Prostate gland (tissue), 2 donors: ENCODE measurements around the gene MBNL1. TPM values are rescaled to one million over a fixed set of nuclear protein-coding genes. Genes with fewer than 3 reads are reported as not detected.

ENCODE experiments used
- DNase-seq: peaks from one replicate; pipeline ENCODE4 v3.0.0-alpha.2; 2019; ENCODE audit warnings: low spot score
- H3K27ac ChIP-seq, 2 donors: fragments of 200-600 bp; sonication (generic); 2 replicates each; pipeline ENCODE4 v1.5.1; 2017 to 2019
- H3K27me3 ChIP-seq: fragments of 200-600 bp; sonication (generic); replicated peaks from 2 replicates; pipeline ENCODE4 v1.5.1; 2019; ENCODE audit not compliant: insufficient read depth
- H3K36me3 ChIP-seq, 2 donors: fragments of 200-600 bp; sonication (generic); 1 replicate in 1 of 2; 2 replicates in 1 of 2; pipeline versions ENCODE4 v1.5.1 to v1.8.1; 2017 to 2019
- H3K4me1 ChIP-seq: fragments of 200-600 bp; sonication (generic); replicated peaks from 2 replicates; pipeline ENCODE4 v1.5.1; 2019
- H3K4me3 ChIP-seq, 2 donors: fragments of 200-600 bp; sonication (generic); 2 replicates each; pipeline ENCODE4 v1.5.1; 2017 to 2019
- H3K9me3 ChIP-seq: fragments of 200-600 bp; sonication (generic); 2 replicates; pipeline ENCODE4 v1.5.1; 2017
- POLR2A ChIP-seq: fragments of 450-650 bp; IDR thresholded peaks from one replicate; pipeline ENCODE4 v1.6.1; 2016; ENCODE audit warnings: antibody characterized with exemption, mild to moderate bottlenecking
- POLR2AphosphoS5 ChIP-seq: sonication (generic); formaldehyde crosslinking; IDR thresholded peaks from one replicate; pipeline ENCODE4 v1.6.1; 2017; ENCODE audit warnings: antibody characterized with exemption
- WGBS: methylation state at CpG from one replicate; pipeline ENCODE4 v1.1.5; 2018; 5-methylcytosine and 5-hydroxymethylcytosine counted together
- intact Hi-C: fragments of 100-400 bp; cut with DNase I; formaldehyde crosslinking; loops from one replicate; pipeline ENCODE4 v1.14.2; 2022
- total RNA-seq, 2 donors: library from RNA; depleted of rRNA; stranded (reverse); fragments of >200 nt; gene quantifications; one replicate each; pipeline ENCODE4 v1.1.0, GENCODE V29; 2016
- TF ChIP-seq, protein P1 (sequence below), 4 experiments: fragments of 200-600 bp in 2 of 4; fragments of 450-650 bp in 2 of 4; sonication (generic) in 2 of 4; IDR thresholded peaks; 1 replicate in 3 of 4; 2 replicates in 1 of 4; pipeline ENCODE4 v1.5.1; 2016 to 2019; ENCODE audit warnings: antibody characterized with exemption in 4 of 4, mild to moderate bottlenecking in 2 of 4, moderate library complexity in 2 of 4

MBNL1 gene
- total RNA-seq, 2 donors from 2014 or later = 131 to 226 TPM

DNA sequence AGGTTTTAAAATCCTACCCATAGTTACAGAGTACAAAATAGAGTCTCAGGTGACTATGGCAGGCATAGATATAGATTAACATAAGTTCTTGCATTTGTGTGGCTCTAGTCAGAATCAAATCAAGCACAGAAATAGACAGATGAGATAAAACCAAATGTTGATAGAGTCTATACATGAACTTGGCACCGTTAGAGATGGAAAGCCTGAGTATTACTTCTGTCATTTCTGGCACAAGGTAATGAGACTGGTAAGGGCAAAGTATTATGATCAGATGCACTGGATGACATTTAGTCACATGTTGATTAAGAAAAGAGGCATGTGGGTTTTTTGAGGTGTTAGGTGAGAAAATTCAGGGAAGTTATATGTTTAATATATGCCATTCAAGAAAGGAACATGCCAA, 219.7 kb downstream of the MBNL1 start:
- no peak for DNase-seq
- H3K27ac ChIP-seq = no peak overlapping the region
- H3K4me1 ChIP-seq = no peaks in the 10 kb centered on the region
- TF ChIP-seq, protein P1, sequence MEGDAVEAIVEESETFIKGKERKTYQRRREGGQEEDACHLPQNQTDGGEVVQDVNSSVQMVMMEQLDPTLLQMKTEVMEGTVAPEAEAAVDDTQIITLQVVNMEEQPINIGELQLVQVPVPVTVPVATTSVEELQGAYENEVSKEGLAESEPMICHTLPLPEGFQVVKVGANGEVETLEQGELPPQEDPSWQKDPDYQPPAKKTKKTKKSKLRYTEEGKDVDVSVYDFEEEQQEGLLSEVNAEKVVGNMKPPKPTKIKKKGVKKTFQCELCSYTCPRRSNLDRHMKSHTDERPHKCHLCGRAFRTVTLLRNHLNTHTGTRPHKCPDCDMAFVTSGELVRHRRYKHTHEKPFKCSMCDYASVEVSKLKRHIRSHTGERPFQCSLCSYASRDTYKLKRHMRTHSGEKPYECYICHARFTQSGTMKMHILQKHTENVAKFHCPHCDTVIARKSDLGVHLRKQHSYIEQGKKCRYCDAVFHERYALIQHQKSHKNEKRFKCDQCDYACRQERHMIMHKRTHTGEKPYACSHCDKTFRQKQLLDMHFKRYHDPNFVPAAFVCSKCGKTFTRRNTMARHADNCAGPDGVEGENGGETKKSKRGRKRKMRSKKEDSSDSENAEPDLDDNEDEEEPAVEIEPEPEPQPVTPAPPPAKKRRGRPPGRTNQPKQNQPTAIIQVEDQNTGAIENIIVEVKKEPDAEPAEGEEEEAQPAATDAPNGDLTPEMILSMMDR (IDR thresholded peaks at IDR 0.05) = no peak
- TF ChIP-seq POLR2A = no peak
- no peak for TF ChIP-seq POLR2AphosphoS5
- WGBS = 85% methylated on average over 1 of the region's 1 CpG
- H3K36me3 ChIP-seq = no peaks in the 10 kb centered on the region
- peaks cover 3% of the 10 kb centered on the region for H3K27me3 ChIP-seq
- no peaks in the 10 kb centered on the region for H3K9me3 ChIP-seq
- intact Hi-C loops = no loop called here
- H3K4me3 ChIP-seq = no peak overlapping the region

DNA sequence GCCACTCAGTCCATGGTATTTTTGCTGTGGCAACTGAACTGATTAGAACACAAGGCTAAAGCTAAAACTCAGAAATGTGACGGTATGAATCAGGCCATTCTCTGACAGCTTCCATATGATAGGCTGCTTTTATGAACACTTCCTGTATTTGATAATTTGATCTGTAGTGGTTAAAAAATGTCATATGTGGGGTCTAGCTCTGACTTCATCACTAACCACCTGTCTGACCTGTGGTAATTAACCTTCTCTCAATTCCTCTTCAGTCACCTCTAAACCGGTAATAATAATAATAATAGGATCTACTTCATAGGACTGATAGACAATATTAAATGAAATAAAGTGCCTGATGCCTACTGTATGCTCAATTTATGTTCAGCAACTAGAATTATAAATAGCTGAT, 223.2 kb downstream of the MBNL1 start:
- WGBS = 88% methylated on average over 2 of the region's 2 CpGs
- Histone ChIP-seq H3K27ac (no peak overlapping the region), H3K4me1 (no peaks in the 10 kb centered on the region), H3K4me3 (no peak overlapping the region), H3K9me3 (no peaks in the 10 kb centered on the region), H3K27me3 (no peaks in the 10 kb centered on the region), H3K36me3 (no peaks in the 10 kb centered on the region)
- intact Hi-C loops = no loop called here
- no peak for DNase-seq
- TF ChIP-seq POLR2AphosphoS5 (no peak), POLR2A (no peak)
- TF ChIP-seq, protein P1 (IDR thresholded peaks at IDR 0.05) = no peak

GRCh38 chr3:152496286-152496685, 227.6 kb downstream of the MBNL1 start:
- no peak for TF ChIP-seq POLR2A
- TF ChIP-seq, protein P1 (IDR thresholded peaks at IDR 0.05) = no peak
- intact Hi-C loops = no loop called here
- Histone ChIP-seq H3K36me3 (no peaks in the 10 kb centered on the region), H3K27ac (no peak overlapping the region), H3K27me3 (no peaks in the 10 kb centered on the region), H3K4me1 (no peaks in the 10 kb centered on the region), H3K9me3 (no peaks in the 10 kb centered on the region), H3K4me3 (no peak overlapping the region)
- WGBS = 88% methylated on average over 1 of the region's 1 CpG
- no peak for DNase-seq

GRCh38 chr3:152496716-152497115, 228.0 kb downstream of the MBNL1 start:
- TF ChIP-seq, protein P1 (IDR thresholded peaks at IDR 0.05) = no peak
- TF ChIP-seq POLR2A (no peak), POLR2AphosphoS5 (no peak)
- Histone ChIP-seq H3K36me3 (no peaks in the 10 kb centered on the region), H3K27ac (no peak overlapping the region), H3K27me3 (no peaks in the 10 kb centered on the region), H3K4me3 (no peak overlapping the region), H3K9me3 (no peaks in the 10 kb centered on the region), H3K4me1 (no peaks in the 10 kb centered on the region)
- DNase-seq = no peak
- intact Hi-C loops = no loop called here
- WGBS = 14% methylated on average over 1 of the region's 1 CpG

GRCh38 chr3:152497457-152497856, 228.7 kb downstream of the MBNL1 start:
- intact Hi-C loops = no loop called here
- Histone ChIP-seq H3K36me3 (no peaks in the 10 kb centered on the region), H3K9me3 (no peaks in the 10 kb centered on the region), H3K27me3 (no peaks in the 10 kb centered on the region), H3K4me3 (no peak overlapping the region), H3K27ac (no peak overlapping the region), H3K4me1 (no peaks in the 10 kb centered on the region)
- DNase-seq = no peak
- TF ChIP-seq POLR2A = no peak
- no peak for TF ChIP-seq POLR2AphosphoS5
- TF ChIP-seq, protein P1 (IDR thresholded peaks at IDR 0.05) = no peak
- 57% methylated on average over 3 of the region's 3 CpGs for WGBS
